K562 (cell line): ENCODE results near the gene HSD17B12. TPM values are rescaled to one million over a fixed set of nuclear protein-coding genes. Genes with fewer than 3 reads are reported as not detected.

ENCODE experiments used
- ARID1B ChIP-seq: fragments of 450-650 bp; IDR thresholded peaks from 2 replicates; pipeline ENCODE4 v1.6.1; 2016; ENCODE audit warnings: antibody characterized with exemption, mild to moderate bottlenecking, inconsistent platforms
- BMI1 ChIP-seq: fragments of 150-350 bp; IDR thresholded peaks from 2 replicates; pipeline ENCODE4 v1.6.1; 2014; ENCODE audit warnings: low read length
- CBX8 ChIP-seq: fragments of 200-600 bp; sonication (generic); IDR thresholded peaks from 2 replicates; pipeline ENCODE4 v1.6.1; 2012; ENCODE audit warnings: borderline replicate concordance, mixed run types, low read depth, mild to moderate bottlenecking, moderate library complexity, mixed read lengths, low read length, control low read depth, inconsistent platforms; ENCODE audit not compliant: poor library complexity, severe bottlenecking; ENCODE audit errors: extremely low read depth
- DACH1 ChIP-seq: fragments of 450-650 bp; IDR thresholded peaks from 2 replicates; pipeline ENCODE4 v1.6.1; 2018; ENCODE audit not compliant: partially characterized antibody
- EZH2 ChIP-seq: IDR thresholded peaks from 2 replicates; pipeline ENCODE4 v1.6.1; 2012; ENCODE audit warnings: low read depth, mild to moderate bottlenecking, inconsistent platforms, low read length, borderline replicate concordance
- FIP1L1 ChIP-seq: fragments of 200-400 bp; formaldehyde crosslinking; IDR thresholded peaks from 2 replicates; pipeline ENCODE4 v1.6.1; 2018; ENCODE audit warnings: mild to moderate bottlenecking, low read depth, low read length; ENCODE audit not compliant: poor library complexity, severe bottlenecking
- HSF4 ChIP-seq: fragments of 250-450 bp; sonication (Bioruptor Pico); IDR thresholded peaks from 2 replicates; pipeline ENCODE4 v2.1.2; 2022; ENCODE audit warnings: mild to moderate bottlenecking, moderate library complexity, borderline replicate concordance
- JUND ChIP-seq, 2 experiments: IDR thresholded peaks; 2 replicates in 1 of 2; 3 replicates in 1 of 2; pipeline ENCODE4 v1.6.1; 2011; ENCODE audit warnings: borderline replicate concordance in 2 of 2, low read depth in 2 of 2, low read length in 2 of 2, improper control_type of control experiment in 1 of 2, missing biosample characterization in 1 of 2, missing genetic modification characterization in 1 of 2, missing genetic modification reagents in 1 of 2
- KDM4B ChIP-seq, 2 experiments: fragments of 450-650 bp in 1 of 2; sonication (generic) in 1 of 2; IDR thresholded peaks; 2 replicates each; pipeline ENCODE4 v1.6.1; 2016 to 2017; ENCODE audit warnings: borderline replicate concordance in 2 of 2, antibody characterized with exemption in 1 of 2, low read depth in 1 of 2, mild to moderate bottlenecking in 1 of 2
- MTA2 ChIP-seq: fragments of 450-650 bp; IDR thresholded peaks from 2 replicates; pipeline ENCODE4 v1.6.1; 2016; ENCODE audit warnings: low read depth
- NCOA1 ChIP-seq: fragments of 450-650 bp; IDR thresholded peaks from 2 replicates; pipeline ENCODE4 v1.6.1; 2016; ENCODE audit warnings: low read depth
- NFATC3 ChIP-seq: fragments of 450-650 bp; IDR thresholded peaks from 2 replicates; pipeline ENCODE4 v1.6.1; 2017; ENCODE audit warnings: mild to moderate bottlenecking
- POLR3G ChIP-seq: IDR thresholded peaks from 2 replicates; pipeline ENCODE4 v1.6.1; 2011; ENCODE audit not compliant: insufficient read length, insufficient replicate concordance; ENCODE audit errors: extremely low read depth
- PURB ChIP-seq: sonication (generic); formaldehyde crosslinking; IDR thresholded peaks from 2 replicates; pipeline ENCODE4 v1.9.0; 2021; ENCODE audit warnings: low read depth, mild to moderate bottlenecking, missing genetic modification reagents
- RBM22 ChIP-seq: fragments of 200-400 bp; formaldehyde crosslinking; IDR thresholded peaks from 2 replicates; pipeline ENCODE4 v1.6.1; 2018; ENCODE audit warnings: low read length, low read depth; ENCODE audit not compliant: poor library complexity, severe bottlenecking
- SOX6 ChIP-seq: fragments of 450-650 bp; IDR thresholded peaks from 2 replicates; pipeline ENCODE4 v1.6.1; 2014; ENCODE audit warnings: mild to moderate bottlenecking
- TAF9B ChIP-seq: fragments of 450-650 bp; IDR thresholded peaks from 2 replicates; pipeline ENCODE4 v1.6.1; 2018; ENCODE audit warnings: mild to moderate bottlenecking; ENCODE audit not compliant: partially characterized antibody
- ZFP1 ChIP-seq: fragments of 450-650 bp; formaldehyde crosslinking; IDR thresholded peaks from 2 replicates; pipeline ENCODE4 v1.4.0; 2020; ENCODE audit warnings: mild to moderate bottlenecking, mixed read lengths
- ZFP30 ChIP-seq: fragments of 250-450 bp; sonication (Bioruptor Pico); IDR thresholded peaks from 2 replicates; pipeline ENCODE4 v1.8.0; 2022; ENCODE audit warnings: moderate library complexity, mild to moderate bottlenecking, inconsistent platforms, borderline replicate concordance
- ZNF253 ChIP-seq: fragments of 250-450 bp; sonication (Bioruptor Pico); conservative IDR thresholded peaks from 2 replicates; pipeline ENCODE4 v1.6.1; 2021; ENCODE audit warnings: mild to moderate bottlenecking
- ZNF436 ChIP-seq: fragments of 250-450, 450-650 bp; sonication (Bioruptor Pico); formaldehyde crosslinking; IDR thresholded peaks from 2 replicates; pipeline ENCODE4 v1.7.0; 2020; ENCODE audit warnings: mild to moderate bottlenecking
- ZNF76 ChIP-seq: fragments of 250-450 bp; sonication (Bioruptor Pico); IDR thresholded peaks from 2 replicates; pipeline ENCODE4 v1.4.0; 2020; ENCODE audit warnings: mild to moderate bottlenecking, moderate library complexity, borderline replicate concordance
- polyA plus RNA-seq, 8 experiments: library from polyadenylated mRNA; depleted of rRNA in 4 of 8; stranded (reverse) in 5 of 8; unstranded in 3 of 8; fragments of >200 nt; fragmentation: Nextera tagmentation in 2 of 8; fragmentation: Illumina TruSeq in 1 of 8; extraction: Ambion mirVana in 2 of 8; extraction: Trizol in 1 of 8; gene quantifications; 2 replicates each; pipeline versions ENCODE4 v1.2.1 to v1.2.3, GENCODE V29; 2011 to 2014; ENCODE audit warnings: inconsistent platforms in 1 of 8, missing spikeins in 1 of 8
- total RNA-seq, 7 experiments: library from RNA; depleted of rRNA in 6 of 7; stranded (reverse); fragments of >200 nt in 6 of 7; fragmentation: Illumina TruSeq in 2 of 7; extraction: Trizol in 2 of 7; gene quantifications; 2 replicates each; pipeline versions ENCODE4 v1.2.1 to v1.2.3, GENCODE V29; 2011 to 2021; ENCODE audit warnings: low replicate concordance in 1 of 7
- TF ChIP-seq, protein P1 (sequence below): sonication (generic); formaldehyde crosslinking; IDR thresholded peaks from 2 replicates; pipeline ENCODE4 v1.8.0; 2022; ENCODE audit warnings: missing genetic modification reagents, mild to moderate bottlenecking, moderate library complexity, borderline replicate concordance
- TF ChIP-seq, protein P2 (sequence below): fragments of 450-650 bp; formaldehyde crosslinking; IDR thresholded peaks from 2 replicates; pipeline ENCODE4 v1.4.0; 2020; ENCODE audit warnings: mild to moderate bottlenecking, moderate library complexity
- TF ChIP-seq, protein P3 (sequence below): fragments of 250-450 bp; sonication (Bioruptor Pico); IDR thresholded peaks from 2 replicates; pipeline ENCODE4 v1.8.0; 2022; ENCODE audit warnings: inconsistent platforms, mild to moderate bottlenecking, moderate library complexity, borderline replicate concordance

HSD17B12 gene
- total and polyA plus RNA-seq, 9 of the 15 experiments (the other 6 are each of a cell fraction or from before 2014, with no cell fraction given), result 9.1 to 34.5 (median 23.3) TPM

DNA sequence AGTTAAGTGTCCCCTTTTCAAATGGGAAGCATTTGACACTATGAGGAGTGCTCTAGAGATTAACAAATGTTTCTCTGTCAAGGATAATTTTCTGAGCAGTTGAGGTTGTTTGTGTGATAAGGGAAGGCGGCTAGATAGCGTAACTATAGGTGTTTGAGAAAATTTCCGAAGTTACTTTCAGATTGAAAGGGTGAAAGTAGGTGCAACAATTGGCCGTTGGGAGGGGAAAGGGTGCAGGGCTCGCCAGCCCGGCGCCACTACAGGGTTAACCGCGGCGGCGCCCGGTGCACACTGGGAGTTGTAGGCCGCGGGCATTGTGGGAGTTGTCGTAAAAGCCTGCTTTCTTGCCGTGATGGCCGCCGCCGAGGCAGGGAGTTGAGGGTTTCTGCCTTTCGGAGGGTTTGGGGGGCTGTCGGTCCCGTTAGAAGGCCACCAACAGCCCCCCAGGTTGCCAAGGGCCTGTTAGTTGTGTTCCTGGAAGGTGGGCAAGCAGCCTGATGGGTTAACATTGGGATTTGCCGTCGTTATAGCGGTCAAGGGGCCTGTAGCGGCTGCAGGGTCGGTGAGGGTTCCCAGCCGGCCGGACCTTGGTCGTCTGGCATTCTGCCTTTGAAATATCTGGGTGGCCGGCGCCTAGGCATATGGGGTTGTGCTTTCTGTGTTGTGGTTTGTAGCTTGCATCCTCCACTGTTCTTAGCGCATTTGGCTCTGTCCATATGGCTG, 36.5 kb upstream of the HSD17B12 start (continued):
- TF ChIP-seq CBX8, result no peak
- TF ChIP-seq EZH2, result no peak
- TF ChIP-seq DACH1, result no peak
- no peak for TF ChIP-seq ZNF436 (CRISPR knock-in tag)
- TF ChIP-seq PURB (CRISPR knock-in tag), result no peak
- TF ChIP-seq ZNF253 (CRISPR knock-in tag), result no peak
- TF ChIP-seq ZFP1 (CRISPR knock-in tag), result no peak
- peak; percentile 53; the same call in 1 of the 2 replicates for TF ChIP-seq JUND (IDR thresholded peaks at IDR 0.05; ENCODE audit: borderline replicate concordance, low read depth, low read length)
- TF ChIP-seq JUND (tag; IDR thresholded peaks at IDR 0.05; ENCODE audit: borderline replicate concordance, low read depth, low read length), result no peak
- TF ChIP-seq NCOA1, result no peak
- peak; percentile 79; the same call in 1 of the 2 replicates for TF ChIP-seq NFATC3
- TF ChIP-seq BMI1, result no peak
- TF ChIP-seq SOX6, result peak; percentile 57; the same call in 1 of the 2 replicates
- TF ChIP-seq, protein P1, sequence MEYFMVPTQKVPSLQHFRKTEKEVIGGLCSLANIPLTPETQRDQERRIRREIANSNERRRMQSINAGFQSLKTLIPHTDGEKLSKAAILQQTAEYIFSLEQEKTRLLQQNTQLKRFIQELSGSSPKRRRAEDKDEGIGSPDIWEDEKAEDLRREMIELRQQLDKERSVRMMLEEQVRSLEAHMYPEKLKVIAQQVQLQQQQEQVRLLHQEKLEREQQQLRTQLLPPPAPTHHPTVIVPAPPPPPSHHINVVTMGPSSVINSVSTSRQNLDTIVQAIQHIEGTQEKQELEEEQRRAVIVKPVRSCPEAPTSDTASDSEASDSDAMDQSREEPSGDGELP (CRISPR knock-in tag), result peak; percentile 76
- peak; percentile 42 for TF ChIP-seq ARID1B
- TF ChIP-seq, protein P2, sequence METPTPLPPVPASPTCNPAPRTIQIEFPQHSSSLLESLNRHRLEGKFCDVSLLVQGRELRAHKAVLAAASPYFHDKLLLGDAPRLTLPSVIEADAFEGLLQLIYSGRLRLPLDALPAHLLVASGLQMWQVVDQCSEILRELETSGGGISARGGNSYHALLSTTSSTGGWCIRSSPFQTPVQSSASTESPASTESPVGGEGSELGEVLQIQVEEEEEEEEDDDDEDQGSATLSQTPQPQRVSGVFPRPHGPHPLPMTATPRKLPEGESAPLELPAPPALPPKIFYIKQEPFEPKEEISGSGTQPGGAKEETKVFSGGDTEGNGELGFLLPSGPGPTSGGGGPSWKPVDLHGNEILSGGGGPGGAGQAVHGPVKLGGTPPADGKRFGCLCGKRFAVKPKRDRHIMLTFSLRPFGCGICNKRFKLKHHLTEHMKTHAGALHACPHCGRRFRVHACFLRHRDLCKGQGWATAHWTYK (CRISPR knock-in tag), result no peak
- no peak for TF ChIP-seq HSF4
- no peak for TF ChIP-seq FIP1L1
- TF ChIP-seq, protein P3, sequence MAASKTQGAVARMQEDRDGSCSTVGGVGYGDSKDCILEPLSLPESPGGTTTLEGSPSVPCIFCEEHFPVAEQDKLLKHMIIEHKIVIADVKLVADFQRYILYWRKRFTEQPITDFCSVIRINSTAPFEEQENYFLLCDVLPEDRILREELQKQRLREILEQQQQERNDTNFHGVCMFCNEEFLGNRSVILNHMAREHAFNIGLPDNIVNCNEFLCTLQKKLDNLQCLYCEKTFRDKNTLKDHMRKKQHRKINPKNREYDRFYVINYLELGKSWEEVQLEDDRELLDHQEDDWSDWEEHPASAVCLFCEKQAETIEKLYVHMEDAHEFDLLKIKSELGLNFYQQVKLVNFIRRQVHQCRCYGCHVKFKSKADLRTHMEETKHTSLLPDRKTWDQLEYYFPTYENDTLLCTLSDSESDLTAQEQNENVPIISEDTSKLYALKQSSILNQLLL (CRISPR knock-in tag), result no peak
- peak; percentile 77 for TF ChIP-seq TAF9B
- TF ChIP-seq ZFP30 (CRISPR knock-in tag), result no peak
- peak; percentile 92; the same call in 1 of the 2 replicates for TF ChIP-seq ZNF76 (CRISPR knock-in tag)
- no peak; a peak in 1 of 4 replicates for TF ChIP-seq KDM4B (IDR thresholded peaks at IDR 0.05; ENCODE audit: borderline replicate concordance in 2 of 2, low read depth in 1 of 2)
- peak; percentile 21; the same call in 1 of the 2 replicates for TF ChIP-seq MTA2
- TF ChIP-seq POLR3G, result no peak
- TF ChIP-seq RBM22, result peak; percentile 54
